PC-9 (cell line): ENCODE data around the gene SSUH2. TPM values are rescaled to one million over a fixed set of nuclear protein-coding genes. Genes with fewer than 3 reads are reported as not detected.

Experiments
- BruUV-seq: library from RNA; stranded (reverse); fragments of 400-500 nt; replicated peaks from 2 replicates; lab custom pipeline; 2021; lab: Mats Ljungman, UMichigan
- CTCF ChIA-PET: fragments of 300-600 bp; sonication (Branson Sonifier 250); formaldehyde crosslinking; loops from one replicate; lab custom pipeline; 2022; ENCODE audit warnings: antibody characterized with exemption; lab: Charles Lee
- POLR2A ChIA-PET: fragments of 300-600 bp; sonication (Branson Sonifier 250); formaldehyde crosslinking; loops from one replicate; lab custom pipeline; 2022; ENCODE audit warnings: antibody characterized with exemption; ENCODE audit not compliant: unreplicated experiment; lab: Charles Lee
- DNase-seq, 2 experiments: peaks; one replicate each; pipeline versions ENCODE4 v3.0.0 to v3.0.0-alpha.2; 2015 to 2022; ENCODE audit warnings: mixed read lengths in 1 of 2
- H2AFZ ChIP-seq: fragments of 200-600 bp; sonication (generic); 2 replicates; pipeline ENCODE4 v1.8.1; 2017; ENCODE audit warnings: antibody characterized with exemption
- H3F3A ChIP-seq: fragments of 200-600 bp; sonication (generic); 2 replicates; pipeline ENCODE4 v1.8.1; 2017; ENCODE audit warnings: antibody characterized with exemption, mild to moderate bottlenecking, low read depth; ENCODE audit not compliant: insufficient read depth
- H3K27ac ChIP-seq: fragments of 200-600 bp; sonication (generic); 2 replicates; pipeline ENCODE4 v1.6.1; 2016; ENCODE audit warnings: mixed run types
- H3K27me3 ChIP-seq: fragments of 200-600 bp; sonication (generic); 2 replicates; pipeline ENCODE4 v1.6.1; 2016; ENCODE audit warnings: low read depth, mixed run types; ENCODE audit not compliant: insufficient read depth
- H3K36me3 ChIP-seq: fragments of 200-600 bp; sonication (generic); 2 replicates; pipeline ENCODE4 v1.6.1; 2016; ENCODE audit warnings: low read depth, mixed run types
- H3K4me1 ChIP-seq: fragments of 200-600 bp; sonication (generic); replicated peaks from 2 replicates; pipeline ENCODE4 v1.6.1; 2016; ENCODE audit warnings: mixed run types; ENCODE audit not compliant: insufficient read depth
- H3K4me2 ChIP-seq: fragments of 200-600 bp; sonication (generic); 2 replicates; pipeline ENCODE4 v1.6.1; 2017; ENCODE audit warnings: mixed run types
- H3K4me3 ChIP-seq: fragments of 200-600 bp; sonication (generic); 2 replicates; pipeline ENCODE4 v1.6.1; 2016; ENCODE audit warnings: mixed run types
- H3K79me2 ChIP-seq: fragments of 200-600 bp; sonication (generic); 2 replicates; pipeline ENCODE4 v1.6.1; 2017; ENCODE audit warnings: low read depth, mixed run types
- H3K9me2 ChIP-seq: fragments of 200-600 bp; sonication (generic); 2 replicates; pipeline ENCODE4 v1.8.1; 2017; ENCODE audit warnings: mild to moderate bottlenecking; ENCODE audit not compliant: insufficient read depth
- H3K9me3 ChIP-seq: fragments of 200-600 bp; sonication (generic); 2 replicates; pipeline ENCODE4 v1.8.1; 2016; ENCODE audit warnings: low read depth; ENCODE audit not compliant: insufficient read depth
- H4K20me1 ChIP-seq: fragments of 200-600 bp; sonication (generic); 2 replicates; pipeline ENCODE4 v1.8.1; 2017; ENCODE audit not compliant: insufficient read depth
- CTCF ChIP-seq: fragments of 200-600 bp; sonication (generic); conservative IDR thresholded peaks from 2 replicates; pipeline ENCODE4 v1.6.1; 2017; ENCODE audit warnings: mixed run types, antibody characterized with exemption, mild to moderate bottlenecking, moderate library complexity
- EZH2 ChIP-seq: fragments of 200-600 bp; sonication (generic); IDR thresholded peaks from 2 replicates; pipeline ENCODE4 v1.8.0; 2017; ENCODE audit warnings: antibody characterized with exemption, low read depth
- intact Hi-C: fragments of 100-400 bp; cut with micrococcal nuclease; formaldehyde crosslinking; loops from one replicate; pipeline ENCODE4 v1.10.0; 2022; ENCODE audit not compliant: unreplicated experiment
- total RNA-seq: library from RNA; stranded (reverse); gene quantifications from 2 replicates; pipeline ENCODE4 v1.2.3, GENCODE V29; 2021

The SSUH2 gene
- total RNA-seq, 1 experiment from 2014 or later = 1.6 TPM

- no peak for DNase-seq
- H3K27me3 ChIP-seq = no peaks in the 10 kb centered on the region
- no peaks in the 10 kb centered on the region for H3F3A ChIP-seq
- H3K79me2 ChIP-seq = no peaks in the 10 kb centered on the region
- H3K36me3 ChIP-seq = no peaks in the 10 kb centered on the region
- TF ChIP-seq CTCF = no peak
- no peak for TF ChIP-seq EZH2
- H3K4me3 ChIP-seq = no peak overlapping the region
- ChIA-PET POLR2A (no interaction called here), CTCF (no interaction called here)
- no peaks in the 10 kb centered on the region for H4K20me1 ChIP-seq
- no TSS peak for BruUV-seq
- H3K4me2 ChIP-seq = no peak overlapping the region
- no peaks in the 10 kb centered on the region for H3K4me1 ChIP-seq
- H3K9me3 ChIP-seq = no peaks in the 10 kb centered on the region
- intact Hi-C loops = no loop called here
- no peak overlapping the region for H2AFZ ChIP-seq
- H3K9me2 ChIP-seq = no peaks in the 10 kb centered on the region
- H3K27ac ChIP-seq = no peak overlapping the region
Observed at GRCh38 chr3:8647137-8647985, 2.8 kb upstream of the SSUH2 start.

- Histone ChIP-seq H3K4me3 (no peak overlapping the region), H3K4me2 (no peak overlapping the region), H3K79me2 (no peaks in the 10 kb centered on the region), H4K20me1 (no peaks in the 10 kb centered on the region), H3K9me3 (no peaks in the 10 kb centered on the region), H3K27ac (no peak overlapping the region), H3K9me2 (no peaks in the 10 kb centered on the region), H3K36me3 (no peaks in the 10 kb centered on the region), H3F3A (no peaks in the 10 kb centered on the region), H2AFZ (no peak overlapping the region), H3K4me1 (no peaks in the 10 kb centered on the region), H3K27me3 (no peaks in the 10 kb centered on the region)
- POLR2A ChIA-PET = no interaction called here
- CTCF ChIA-PET = no interaction called here
- BruUV-seq = no TSS peak
- no peak for TF ChIP-seq EZH2
- no peak for TF ChIP-seq CTCF
- intact Hi-C loops = no loop called here
- no peak for DNase-seq
Observed at GRCh38 chr3:8646313-8646938, 1.8 kb upstream of the SSUH2 start.

GRCh38 chr3:8645712-8646111, 1.1 kb upstream of the SSUH2 start:
- no peaks in the 10 kb centered on the region for H3K9me2 ChIP-seq
- H3K4me1 ChIP-seq = no peaks in the 10 kb centered on the region
- H3K9me3 ChIP-seq = no peaks in the 10 kb centered on the region
- H3K4me3 ChIP-seq = no peak overlapping the region
- no peak overlapping the region for H3K4me2 ChIP-seq
- no peaks in the 10 kb centered on the region for H3F3A ChIP-seq
- H4K20me1 ChIP-seq = no peaks in the 10 kb centered on the region
- no peak overlapping the region for H3K27ac ChIP-seq
- POLR2A ChIA-PET = no interaction called here
- CTCF ChIA-PET = no interaction called here
- no peaks in the 10 kb centered on the region for H3K36me3 ChIP-seq
- no TSS peak for BruUV-seq
- intact Hi-C loops = no loop called here
- TF ChIP-seq CTCF (no peak), EZH2 (no peak)
- no peaks in the 10 kb centered on the region for H3K27me3 ChIP-seq
- no peak overlapping the region for H2AFZ ChIP-seq
- no peak for DNase-seq
- no peaks in the 10 kb centered on the region for H3K79me2 ChIP-seq
